Islet precursor cell (in vitro differentiated cells): Measurements from ENCODE around the gene QRICH1.
"Not testable (repeated sequence)": the region's sequence is repeated elsewhere in the genome, so short reads cannot be mapped to it uniquely, and the experiment has no call there.

ENCODE experiments used
- DNase-seq: peaks from one replicate; pipeline ENCODE4 v3.0.0-alpha.2; 2018

Gene QRICH1

DNA sequence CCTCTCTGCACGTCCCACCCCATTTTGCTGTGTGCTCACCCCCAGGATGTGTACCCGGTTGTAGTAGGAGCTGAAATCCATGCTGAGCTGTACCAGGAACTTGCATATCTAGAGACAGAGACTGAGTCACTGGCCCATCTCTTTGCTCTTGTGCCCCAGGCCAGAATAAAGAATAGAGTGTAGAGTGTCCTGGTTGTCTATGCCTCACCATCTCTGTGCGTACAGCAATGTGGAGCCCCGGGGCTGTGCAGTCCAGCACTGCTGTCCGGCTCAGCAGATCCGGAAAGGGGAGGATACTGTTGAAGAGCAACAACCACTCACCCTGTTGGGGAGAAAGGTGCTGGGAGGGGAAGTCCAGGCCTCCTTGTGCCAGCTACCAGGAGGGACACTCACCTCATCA lies 78.1 kb downstream of the QRICH1 start:
- no peak for DNase-seq

GRCh38 chr3:49015072-49015471 lies 78.8 kb downstream of the QRICH1 start:
- no peak for DNase-seq

DNA sequence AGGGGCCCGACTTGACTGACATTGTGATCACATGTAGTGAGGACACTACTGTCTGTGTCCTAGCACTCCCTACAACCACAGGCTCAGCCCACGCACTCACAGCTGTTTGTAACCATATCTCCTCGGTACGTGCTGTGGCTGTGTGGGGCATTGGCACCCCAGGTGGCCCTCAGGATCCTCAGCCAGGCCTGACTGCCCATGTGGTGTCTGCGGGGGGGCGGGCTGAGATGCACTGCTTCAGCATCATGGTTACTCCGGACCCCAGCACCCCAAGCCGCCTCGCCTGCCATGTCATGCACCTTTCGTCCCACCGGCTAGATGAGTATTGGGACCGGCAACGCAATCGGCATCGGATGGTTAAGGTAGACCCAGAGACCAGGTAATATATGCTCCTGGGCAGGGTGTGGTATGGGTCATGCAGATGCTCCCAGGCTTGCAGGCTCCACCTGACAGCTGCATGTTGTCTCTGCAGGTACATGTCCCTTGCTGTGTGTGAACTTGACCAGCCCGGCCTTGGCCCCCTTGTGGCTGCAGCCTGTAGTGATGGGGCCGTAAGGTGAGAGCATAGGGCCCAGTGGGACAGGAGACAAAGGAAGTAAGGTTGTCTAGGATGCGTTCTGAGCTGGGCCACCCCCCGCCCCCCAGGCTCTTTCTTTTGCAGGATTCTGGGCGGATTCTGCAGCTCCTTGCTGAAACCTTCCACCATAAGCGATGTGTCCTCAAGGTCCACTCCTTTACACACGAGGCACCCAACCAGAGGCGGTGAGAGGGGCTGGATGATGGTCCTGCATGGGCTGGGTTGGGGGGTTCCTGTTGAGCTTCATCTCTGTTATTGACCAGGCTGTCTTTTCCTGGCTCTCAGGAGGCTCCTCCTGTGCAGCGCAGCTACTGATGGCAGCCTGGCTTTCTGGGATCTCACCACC lies 79.9 kb downstream of the QRICH1 start:
- DNase-seq, result peak; percentile 91

- DNase-seq, result no peak
Observed at GRCh38 chr3:49013113-49013737, 80.6 kb downstream of the QRICH1 start.

GRCh38 chr3:49012441-49013017 lies 81.3 kb downstream of the QRICH1 start:
- DNase-seq, result no peak

DNA sequence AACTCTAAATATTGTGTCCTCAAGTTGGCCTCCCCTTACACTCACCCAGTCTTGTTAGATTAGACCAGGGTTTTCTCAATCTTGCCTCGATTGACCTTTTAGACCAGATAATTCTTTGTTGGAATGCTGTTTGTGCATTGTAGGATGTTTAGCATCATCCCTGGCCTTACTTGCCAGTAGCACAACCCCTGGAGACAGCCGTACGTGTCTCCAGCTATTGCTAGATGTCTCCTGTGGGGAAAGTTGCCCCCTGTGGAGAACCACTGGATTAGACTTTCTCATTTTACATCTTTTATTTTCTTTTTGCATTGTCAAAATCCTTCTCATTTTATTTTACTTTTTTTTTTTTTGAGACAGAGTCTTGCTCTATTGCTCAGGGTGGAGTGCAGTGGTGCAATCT lies 84.5 kb downstream of the QRICH1 start:
- no peak for DNase-seq

DNA sequence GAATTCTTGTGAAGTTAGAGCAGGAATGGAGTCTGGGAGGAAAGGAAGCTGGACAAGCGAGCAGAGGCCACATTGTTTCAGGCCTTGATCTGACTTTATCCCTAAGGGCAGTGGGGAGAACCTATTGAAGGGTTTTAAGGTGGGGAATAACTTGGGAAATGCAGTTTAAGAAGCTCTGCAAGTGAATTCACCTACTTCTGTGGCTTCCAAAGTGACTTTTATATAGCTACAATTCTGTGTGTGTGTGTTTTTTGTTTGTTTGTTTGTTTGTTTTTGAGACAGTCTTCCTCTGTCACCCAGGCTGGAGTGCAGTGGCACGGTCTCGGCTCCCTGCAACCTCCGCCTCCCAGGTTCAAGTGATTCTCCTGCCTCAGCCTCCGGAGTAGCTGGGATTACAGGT lies 85.2 kb downstream of the QRICH1 start:
- DNase-seq, result not testable (repeated sequence)

DNA sequence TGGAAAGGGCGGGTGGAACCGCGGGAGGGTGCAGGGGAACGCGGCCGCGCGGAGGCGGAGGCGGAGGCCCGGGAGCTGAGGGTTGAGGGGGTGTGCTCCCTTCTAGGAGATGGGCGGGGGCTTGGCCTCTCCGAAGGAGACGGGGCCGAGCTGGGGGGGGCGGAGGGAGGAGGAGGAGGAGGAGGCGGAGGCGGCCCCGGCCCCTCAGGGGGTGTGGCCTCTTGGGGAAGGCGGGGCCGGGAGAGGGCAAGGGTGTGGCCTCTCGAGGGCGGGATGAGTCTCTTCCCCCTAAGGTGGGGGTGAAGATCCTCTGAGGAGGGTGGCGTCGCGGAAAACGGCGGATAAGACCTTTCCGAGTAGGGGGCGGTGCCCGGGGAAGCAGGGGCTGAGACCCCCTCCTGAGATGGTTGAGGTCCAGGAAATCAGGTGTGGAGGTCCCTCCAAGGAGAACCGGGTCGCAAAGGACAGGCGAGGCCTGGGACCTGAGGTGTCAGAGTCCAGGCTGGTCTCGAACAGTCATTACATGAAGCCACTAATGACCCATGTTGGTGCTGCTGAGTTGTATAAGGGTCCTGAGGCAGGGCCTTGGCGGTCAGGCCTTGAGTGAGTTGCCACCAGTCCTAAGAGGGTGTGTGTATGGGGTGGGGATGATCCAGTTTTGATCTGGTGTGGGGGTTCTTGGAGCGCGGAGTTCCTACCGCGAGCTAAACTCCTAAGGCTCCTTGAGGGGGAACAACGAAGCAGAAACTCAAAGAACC lies 85.9 kb downstream of the QRICH1 start:
- peak; percentile 95 for DNase-seq

- peak; percentile 99 for DNase-seq
Observed at GRCh38 chr3:49007068-49007770, 86.7 kb downstream of the QRICH1 start, which contains the start of gene WDR6. WDR6 (plus strand) TSS chr3:49007391; CDS start chr3:49007432, 41 bp downstream.

DNA sequence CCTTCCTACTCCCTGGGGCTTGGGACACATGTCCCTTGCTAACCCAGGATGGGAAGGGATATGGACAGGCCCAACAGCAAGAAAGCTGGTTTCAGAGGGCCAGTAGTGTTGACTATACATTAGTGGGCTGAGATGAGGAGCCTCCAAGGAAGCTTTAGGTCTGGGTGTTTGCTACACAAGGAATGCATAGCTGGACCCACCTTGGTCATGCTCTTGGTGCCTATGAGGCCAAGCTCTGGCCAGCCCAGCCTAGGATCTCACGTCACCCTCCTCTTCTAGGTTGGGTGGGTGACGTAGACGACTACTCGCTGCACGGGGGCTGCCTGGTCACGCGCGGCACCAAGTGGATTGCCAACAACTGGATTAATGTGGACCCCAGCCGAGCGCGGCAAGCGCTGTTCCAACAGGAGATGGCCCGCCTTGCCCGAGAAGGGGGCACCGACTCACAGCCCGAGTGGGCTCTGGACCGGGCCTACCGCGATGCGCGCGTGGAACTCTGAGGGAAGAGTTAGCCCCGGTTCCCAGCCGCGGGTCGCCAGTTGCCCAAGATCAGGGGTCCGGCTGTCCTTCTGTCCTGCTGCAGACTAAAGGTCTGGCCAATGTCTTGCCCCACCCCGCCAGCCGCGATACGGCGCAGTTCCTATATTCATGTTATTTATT lies 87.3 kb downstream of the QRICH1 start:
- DNase-seq, result peak; percentile 63

DNA sequence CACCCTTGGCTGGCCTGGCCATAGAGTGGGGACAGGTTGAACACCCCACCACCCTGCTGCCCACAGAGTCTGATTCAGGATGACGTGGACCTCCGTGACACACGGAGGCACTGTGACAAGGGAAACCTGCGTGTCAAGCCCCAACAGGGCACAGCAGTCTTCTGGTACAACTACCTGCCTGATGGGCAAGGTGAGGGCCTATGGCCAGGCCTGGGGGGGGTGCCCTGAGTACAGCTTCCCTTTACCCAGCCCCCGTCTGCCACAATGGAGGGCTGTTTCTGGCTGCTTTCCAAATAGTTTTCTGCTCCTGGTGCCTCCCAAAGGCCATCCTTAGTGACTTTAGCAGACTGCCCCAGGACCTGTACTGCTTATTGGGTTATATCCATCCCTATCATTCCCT lies 87.9 kb downstream of the QRICH1 start:
- DNase-seq, result no peak

DNA sequence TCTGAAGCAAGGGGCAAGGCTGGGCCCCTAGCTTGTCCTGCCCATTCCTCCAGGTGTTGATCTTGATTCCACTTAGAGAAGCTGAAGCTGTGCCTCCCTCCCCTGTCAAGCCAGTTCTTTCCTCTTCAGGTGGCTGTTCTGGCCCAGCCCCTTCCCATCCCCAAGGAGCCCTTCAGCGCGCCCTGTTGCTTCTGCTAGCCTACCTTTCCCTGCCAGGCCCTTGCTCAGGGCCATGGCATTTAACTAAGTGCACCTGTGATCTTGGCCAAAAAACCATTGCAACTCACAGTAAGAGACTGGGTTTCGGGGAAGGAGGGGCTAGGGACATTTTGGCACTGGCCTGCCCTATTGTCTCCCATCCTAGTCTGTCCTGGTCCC lies 88.6 kb downstream of the QRICH1 start:
- DNase-seq, result no peak

DNA sequence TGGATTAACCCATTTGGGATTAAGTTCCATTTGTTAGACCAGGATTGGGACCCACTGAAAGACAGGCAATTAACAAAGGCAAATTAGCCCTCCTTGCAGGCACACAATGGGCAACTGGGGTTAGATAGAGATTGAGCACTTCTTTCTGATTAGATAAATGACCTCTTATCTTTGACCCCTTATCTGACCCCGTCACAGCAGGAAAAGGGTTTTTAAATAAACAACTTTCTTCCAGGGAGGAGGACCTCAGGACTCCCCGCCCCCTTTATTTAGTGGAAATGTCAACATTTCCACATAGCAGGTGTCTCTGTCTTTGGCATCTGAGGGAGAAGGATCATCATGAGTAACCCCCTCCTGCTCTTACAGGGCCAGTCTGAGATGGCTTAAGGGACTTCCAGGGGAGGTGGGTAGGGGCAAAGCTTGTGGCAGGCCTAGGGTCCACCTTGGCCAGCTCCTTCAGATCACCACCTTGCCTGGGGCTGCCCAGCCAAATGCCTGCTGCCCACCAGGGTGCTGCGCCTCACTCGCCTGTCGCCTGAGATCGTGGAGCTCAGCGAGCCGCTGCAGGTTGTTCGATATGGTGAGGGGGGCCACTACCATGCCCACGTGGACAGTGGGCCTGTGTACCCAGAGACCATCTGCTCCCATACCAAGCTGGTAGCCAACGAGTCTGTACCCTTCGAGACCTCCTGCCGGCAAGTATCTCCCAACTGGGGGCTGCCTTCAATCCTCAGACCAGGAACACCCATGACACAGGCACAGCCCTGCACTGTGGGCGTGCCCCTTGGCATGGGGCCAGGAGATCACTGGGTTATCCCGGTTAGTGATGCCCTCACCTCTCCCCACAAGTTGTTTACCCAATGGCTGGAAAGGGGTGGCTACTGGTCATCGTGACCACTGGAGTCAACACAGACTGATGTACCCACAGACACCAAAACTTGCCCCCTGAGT lies 89.2 kb downstream of the QRICH1 start:
- no peak for DNase-seq

DNA sequence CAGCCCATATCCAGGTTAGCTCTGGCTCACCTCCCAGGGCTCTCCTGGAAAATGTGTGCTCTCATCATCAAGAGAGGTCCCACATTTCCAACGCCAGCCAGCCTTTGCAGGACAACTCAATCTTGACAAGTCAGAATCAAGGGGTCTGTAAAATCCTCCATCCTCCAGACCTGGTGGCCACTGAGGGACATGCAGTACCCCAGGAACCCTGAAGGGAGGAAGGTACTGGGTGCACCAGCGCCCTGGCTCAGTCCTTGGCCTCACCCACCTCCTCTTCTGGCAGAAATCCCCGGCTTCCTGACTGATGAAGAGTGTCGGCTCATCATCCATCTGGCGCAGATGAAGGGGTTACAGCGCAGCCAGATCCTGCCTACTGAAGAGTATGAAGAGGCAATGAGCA lies 92.7 kb downstream of the QRICH1 start:
- no peak for DNase-seq

DNA sequence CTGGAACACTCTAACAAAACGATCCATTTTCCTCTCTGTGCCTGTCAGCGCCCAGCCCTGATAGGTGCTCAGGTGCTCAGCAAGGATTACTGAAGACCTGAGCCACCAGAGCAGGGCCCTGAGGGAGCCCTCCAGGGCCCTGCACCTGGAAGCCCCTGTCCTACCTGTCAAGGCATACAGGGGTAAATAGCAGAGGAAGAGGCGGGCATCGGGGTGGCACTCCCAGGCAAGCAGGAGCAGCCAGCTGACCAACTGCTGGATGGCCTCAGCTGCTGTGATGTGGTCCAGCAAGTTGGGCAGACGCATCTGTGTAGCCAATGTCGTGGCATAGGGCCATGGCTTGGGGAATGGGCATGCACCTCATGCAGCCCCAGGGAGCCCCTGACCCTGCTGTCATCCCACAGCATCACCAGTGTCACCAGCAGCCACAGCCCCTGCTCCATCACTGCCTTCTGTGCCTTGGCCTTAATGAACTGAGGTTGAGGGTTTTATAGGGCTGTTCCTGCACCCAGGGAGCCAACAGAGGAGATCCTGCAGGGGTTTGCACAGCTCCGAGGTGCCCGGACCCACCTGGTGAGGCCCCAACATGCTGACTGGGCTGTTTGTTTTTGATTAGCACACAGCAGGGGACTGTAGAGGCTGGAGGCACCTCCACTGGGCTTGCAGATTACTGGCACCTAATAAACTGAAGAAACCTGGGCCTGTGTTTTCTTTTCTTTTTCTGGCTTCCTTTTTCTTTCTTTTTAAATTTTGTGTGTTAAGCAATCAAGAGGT lies 94.6 kb downstream of the QRICH1 start:
- DNase-seq, result no peak

GRCh38 chr3:48997714-48998637 lies 95.9 kb downstream of the QRICH1 start:
- no peak for DNase-seq

DNA sequence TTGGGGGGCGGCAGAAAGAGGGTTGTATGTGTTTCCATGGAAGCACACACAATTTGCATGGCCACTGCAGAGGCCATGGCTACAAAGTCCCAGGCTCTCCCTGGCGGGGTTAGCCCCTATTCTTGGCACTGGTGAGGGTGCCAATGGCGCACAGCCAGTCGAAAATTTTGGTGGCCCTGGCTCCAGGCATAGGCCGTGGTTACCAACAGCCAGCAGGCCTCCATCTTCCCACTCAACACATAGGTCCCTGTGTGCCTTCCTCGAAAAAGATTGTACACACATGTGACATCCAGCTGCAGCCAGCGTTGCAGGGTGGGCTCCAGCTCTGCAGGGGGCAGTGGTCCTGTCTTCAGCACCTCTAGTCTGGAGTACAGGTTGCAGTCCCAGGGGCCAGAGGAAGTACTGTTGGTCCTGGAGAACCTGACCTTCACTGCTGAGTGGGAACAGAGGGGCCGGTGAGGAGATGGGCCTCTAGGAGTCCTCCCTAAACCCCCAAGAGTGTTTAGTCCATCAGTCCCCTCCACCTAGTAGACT lies 96.7 kb downstream of the QRICH1 start:
- no peak for DNase-seq

- DNase-seq, result no peak
Observed at GRCh38 chr3:48996640-48997039, 97.2 kb downstream of the QRICH1 start.

DNA sequence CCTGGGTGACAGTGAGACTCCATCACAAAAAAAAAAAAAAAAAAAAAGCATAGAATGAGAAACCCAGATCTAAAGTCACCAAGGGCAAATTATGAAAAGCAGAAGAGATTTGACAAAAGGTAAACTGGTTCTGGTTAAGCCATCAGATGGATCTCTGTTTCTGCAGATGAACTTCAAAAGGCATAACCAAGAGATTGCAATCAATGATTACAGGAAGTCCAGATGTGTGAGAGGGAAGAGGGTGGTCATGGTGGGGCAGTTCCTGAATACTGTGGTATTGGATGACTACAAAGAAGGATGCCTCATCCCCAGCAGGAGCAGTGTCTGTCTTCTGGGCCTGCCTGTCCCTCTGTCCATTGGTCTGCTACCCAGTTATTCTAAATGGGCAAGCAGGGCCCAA lies 100.0 kb downstream of the QRICH1 start:
- no peak for DNase-seq
